ENCODE results near the gene COG5.

- TF ChIP-seq EZH2phosphoT487 (IDR thresholded peaks at IDR 0.05; ENCODE audit: borderline replicate concordance) (no peak), CTCF (conservative IDR thresholded peaks at IDR 0.05; ENCODE audit: low read length) (no peak)
Measured at GRCh38 chr7:107599262-107599661, 35.5 kb upstream of the COG5 start.

Measured in Loucy (cell line).